WERI-Rb-1 (cell line): ENCODE data around the gene RAB41.
"Not testable (repeated sequence)": the region's sequence is repeated elsewhere in the genome, so short reads cannot be mapped to it uniquely, and the experiment has no call there.

Source experiments
- DNase-seq: peaks from one replicate; pipeline ENCODE4 v3.0.0-alpha.2; 2020
- H3K27ac ChIP-seq: fragments of 250-450 bp; sonication (Bioruptor Pico); 2 replicates; pipeline ENCODE4 v1.5.1; 2020; ENCODE audit warnings: mild to moderate bottlenecking, moderate library complexity
- H3K27me3 ChIP-seq: fragments of 250-450 bp; sonication (Bioruptor Pico); 2 replicates; pipeline ENCODE4 v1.5.1; 2021; ENCODE audit warnings: mild to moderate bottlenecking, low read depth, moderate library complexity; ENCODE audit not compliant: insufficient read depth, severe bottlenecking
- H3K36me3 ChIP-seq: fragments of 250-450 bp; sonication (Bioruptor Pico); 2 replicates; pipeline ENCODE4 v1.5.1; 2020; ENCODE audit warnings: mild to moderate bottlenecking, moderate library complexity
- H3K4me3 ChIP-seq: 2 replicates; pipeline ENCODE4 v1.5.1; 2011; ENCODE audit warnings: low read depth, mild to moderate bottlenecking, control low read depth, low read length
- H3K9me3 ChIP-seq: fragments of 250-450 bp; sonication (Bioruptor Pico); 2 replicates; pipeline ENCODE4 v1.5.1; 2021; ENCODE audit warnings: mild to moderate bottlenecking, moderate library complexity; ENCODE audit not compliant: severe bottlenecking
- CTCF ChIP-seq: IDR thresholded peaks from 2 replicates; pipeline ENCODE4 v1.5.1; 2011; ENCODE audit warnings: low read depth, mild to moderate bottlenecking, control low read depth, inconsistent platforms, low read length

The RAB41 gene

GRCh38 chrX:70293621-70294020, 11.6 kb downstream of the RAB41 start:
- Histone ChIP-seq H3K27ac (no peak overlapping the region), H3K36me3 (peaks cover 24% of the 10 kb centered on the region), H3K27me3 (peaks cover 6% of the 10 kb centered on the region)

GRCh38 chrX:70301716-70302115, 19.7 kb downstream of the RAB41 start:
- Histone ChIP-seq H3K36me3 (peaks cover 31% of the 10 kb centered on the region), H3K27ac (no peak overlapping the region), H3K27me3 (no peaks in the 10 kb centered on the region), H3K9me3 (no peaks in the 10 kb centered on the region), H3K4me3 (no peak overlapping the region)
- TF ChIP-seq CTCF: no peak
- no peak for DNase-seq

More at GRCh38 chrX:70293621-70294020, 11.6 kb downstream of the RAB41 start:
- DNase-seq: no peak
- H3K9me3 ChIP-seq: no peaks in the 10 kb centered on the region
- TF ChIP-seq CTCF: no peak
- H3K4me3 ChIP-seq: no peak overlapping the region

- Histone ChIP-seq H3K4me3 (no peak overlapping the region), H3K36me3 (peaks cover 9% of the 10 kb centered on the region), H3K9me3 (no peaks in the 10 kb centered on the region), H3K27me3 (no peaks in the 10 kb centered on the region), H3K27ac (no peak overlapping the region)
- no peak for TF ChIP-seq CTCF
- no peak for DNase-seq
These were observed 31.5 kb downstream of the RAB41 start for GRCh38 chrX:70313503-70313902.

- no peaks in the 10 kb centered on the region for H3K9me3 ChIP-seq
- H3K27me3 ChIP-seq: no peaks in the 10 kb centered on the region
- H3K36me3 ChIP-seq: peaks cover 10% of the 10 kb centered on the region; the same call in 1 of the 2 replicates
- TF ChIP-seq CTCF: no peak
- no peak overlapping the region for H3K4me3 ChIP-seq
- H3K27ac ChIP-seq: no peak overlapping the region
- DNase-seq: no peak
These were observed 40.8 kb downstream of the RAB41 start for GRCh38 chrX:70322784-70323183.

GRCh38 chrX:70323628-70324027, 41.7 kb downstream of the RAB41 start:
- not testable (repeated sequence) for DNase-seq, H3K27me3 ChIP-seq, H3K36me3 ChIP-seq, H3K27ac ChIP-seq, H3K9me3 ChIP-seq, H3K4me3 ChIP-seq

GRCh38 chrX:70324326-70324725, 42.4 kb downstream of the RAB41 start:
- Histone ChIP-seq H3K27ac (no peak overlapping the region), H3K27me3 (no peaks in the 10 kb centered on the region), H3K9me3 (no peaks in the 10 kb centered on the region), H3K4me3 (no peak overlapping the region), H3K36me3 (peaks cover 7% of the 10 kb centered on the region; the same call in 1 of the 2 replicates)
- TF ChIP-seq CTCF: no peak
- DNase-seq: no peak
